OCI-M2 (cell line): ENCODE data around the gene ITGAL.
"Not testable (repeated sequence)": the region's sequence is repeated elsewhere in the genome, so short reads cannot be mapped to it uniquely, and the experiment has no call there.

Source experiments
- DNase-seq: peaks from one replicate; lab custom pipeline; 2025; ENCODE audit not compliant: unreplicated experiment; lab: John Stamatoyannopoulos, UW

ITGAL gene

GRCh38 chr16:30472328-30472942 is at the start of gene ITGAL:
Gene ITGAL (plus strand): TSS chr16:30472742. CDS start chr16:30472838, 96 bp downstream.
- no peak for DNase-seq

- no peak for DNase-seq
Observed at GRCh38 chr16:30428055-30428454, 44.5 kb upstream of the ITGAL start.

- no peak for DNase-seq
Observed at GRCh38 chr16:30429418-30429677, 43.2 kb upstream of the ITGAL start.

- peak; percentile 83 for DNase-seq
Observed at GRCh38 chr16:30429678-30430427, 42.7 kb upstream of the ITGAL start, which contains the start of gene DCTPP1. Gene DCTPP1 (minus strand): TSS chr16:30430030. CDS start chr16:30429980, 50 bp downstream.

GRCh38 chr16:30430428-30430970 is 42.0 kb upstream of the ITGAL start:
- DNase-seq: no peak

- no peak for DNase-seq
Observed at GRCh38 chr16:30434852-30435251, 37.7 kb upstream of the ITGAL start.

GRCh38 chr16:30437511-30438046 is 35.0 kb upstream of the ITGAL start:
- no peak for DNase-seq

- no peak for DNase-seq
Observed at GRCh38 chr16:30438835-30439234, 33.7 kb upstream of the ITGAL start.

- DNase-seq: no peak
Observed at GRCh38 chr16:30439720-30440348, 32.7 kb upstream of the ITGAL start.

GRCh38 chr16:30443631-30444030 is 28.9 kb upstream of the ITGAL start:
- no peak for DNase-seq

GRCh38 chr16:30444231-30445148 is 28.1 kb upstream of the ITGAL start:
- DNase-seq: no peak

GRCh38 chr16:30445149-30445407 is 27.5 kb upstream of the ITGAL start:
- DNase-seq: no peak

- peak; percentile 96 for DNase-seq
Observed at GRCh38 chr16:30445408-30446202, 26.9 kb upstream of the ITGAL start, which contains the start of gene SEPHS2. Gene SEPHS2 (minus strand): TSS chr16:30445874. CDS start chr16:30445727, 147 bp downstream.

GRCh38 chr16:30446203-30446595 is 26.3 kb upstream of the ITGAL start:
- DNase-seq: no peak

GRCh38 chr16:30447512-30448226 is 24.9 kb upstream of the ITGAL start:
- DNase-seq: no peak

- DNase-seq: no peak
Observed at GRCh38 chr16:30449116-30449435, 23.5 kb upstream of the ITGAL start.

- not testable (repeated sequence) for DNase-seq
Observed at GRCh38 chr16:30452709-30453580, 19.6 kb upstream of the ITGAL start.

- DNase-seq: no peak
Observed at GRCh38 chr16:30456302-30456701, 16.2 kb upstream of the ITGAL start.

GRCh38 chr16:30457256-30457655 is 15.3 kb upstream of the ITGAL start:
- no peak for DNase-seq
